Astrocyte (in vitro differentiated cells and primary cell): ENCODE results near the gene PKD2.

Source experiments
- EZH2 ChIP-seq: IDR thresholded peaks from 2 replicates; pipeline ENCODE4 v1.6.1; 2012; ENCODE audit warnings: mild to moderate bottlenecking, low read length, inconsistent platforms; ENCODE audit not compliant: insufficient read depth
- TF ChIP-seq, protein P1 (sequence below): IDR thresholded peaks from 2 replicates; pipeline ENCODE4 v1.5.1; 2011; ENCODE audit warnings: low read depth, mild to moderate bottlenecking, inconsistent platforms, low read length, moderate library complexity; ENCODE audit not compliant: insufficient read depth

- TF ChIP-seq, protein P1, sequence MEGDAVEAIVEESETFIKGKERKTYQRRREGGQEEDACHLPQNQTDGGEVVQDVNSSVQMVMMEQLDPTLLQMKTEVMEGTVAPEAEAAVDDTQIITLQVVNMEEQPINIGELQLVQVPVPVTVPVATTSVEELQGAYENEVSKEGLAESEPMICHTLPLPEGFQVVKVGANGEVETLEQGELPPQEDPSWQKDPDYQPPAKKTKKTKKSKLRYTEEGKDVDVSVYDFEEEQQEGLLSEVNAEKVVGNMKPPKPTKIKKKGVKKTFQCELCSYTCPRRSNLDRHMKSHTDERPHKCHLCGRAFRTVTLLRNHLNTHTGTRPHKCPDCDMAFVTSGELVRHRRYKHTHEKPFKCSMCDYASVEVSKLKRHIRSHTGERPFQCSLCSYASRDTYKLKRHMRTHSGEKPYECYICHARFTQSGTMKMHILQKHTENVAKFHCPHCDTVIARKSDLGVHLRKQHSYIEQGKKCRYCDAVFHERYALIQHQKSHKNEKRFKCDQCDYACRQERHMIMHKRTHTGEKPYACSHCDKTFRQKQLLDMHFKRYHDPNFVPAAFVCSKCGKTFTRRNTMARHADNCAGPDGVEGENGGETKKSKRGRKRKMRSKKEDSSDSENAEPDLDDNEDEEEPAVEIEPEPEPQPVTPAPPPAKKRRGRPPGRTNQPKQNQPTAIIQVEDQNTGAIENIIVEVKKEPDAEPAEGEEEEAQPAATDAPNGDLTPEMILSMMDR: peak; percentile 46
- no peak for TF ChIP-seq EZH2
Observed at GRCh38 chr4:87985097-87985886, 22.1 kb upstream of the PKD2 start.
